T47D (cell line): Measurements from ENCODE around the gene SERPINB1.
"Not testable (repeated sequence)": the region's sequence is repeated elsewhere in the genome, so short reads cannot be mapped to it uniquely, and the experiment has no call there.

Experiments
- DNase-seq, 2 experiments: peaks; one replicate each; pipeline versions ENCODE4 v3.0.0 to v3.0.0-alpha.2; 2011 to 2012; ENCODE audit warnings: low read depth in 1 of 2, low spot score in 1 of 2
- JUND ChIP-seq: IDR thresholded peaks from 2 replicates; pipeline ENCODE4 v1.6.1; 2012; ENCODE audit warnings: low read depth
- in situ Hi-C: cut with HindIII; loops from 2 replicates; pipeline ENCODE4 v1.10.0; 2016; ENCODE audit warnings: low sequenced_read_pairs, low pct_unique_long_range_greater_than_20kb

SERPINB1 gene

DNA sequence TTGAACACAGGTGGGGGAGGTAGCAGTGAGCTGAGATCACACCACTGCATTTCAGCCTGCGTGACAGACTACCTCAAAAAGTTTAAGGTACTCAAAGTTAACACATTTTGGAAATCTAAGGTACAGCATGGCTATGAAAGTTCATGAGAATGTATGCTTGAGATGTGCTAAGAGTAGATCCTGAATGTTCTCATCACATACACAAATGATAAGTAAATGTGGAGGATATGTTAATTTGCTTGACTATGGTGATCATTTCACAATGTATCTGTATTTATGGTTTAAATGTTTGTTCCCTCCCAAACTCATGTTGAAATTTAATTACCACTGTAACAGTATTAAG is 20.1 kb upstream of the SERPINB1 start:
- in situ Hi-C loops, result no loop called here

DNA sequence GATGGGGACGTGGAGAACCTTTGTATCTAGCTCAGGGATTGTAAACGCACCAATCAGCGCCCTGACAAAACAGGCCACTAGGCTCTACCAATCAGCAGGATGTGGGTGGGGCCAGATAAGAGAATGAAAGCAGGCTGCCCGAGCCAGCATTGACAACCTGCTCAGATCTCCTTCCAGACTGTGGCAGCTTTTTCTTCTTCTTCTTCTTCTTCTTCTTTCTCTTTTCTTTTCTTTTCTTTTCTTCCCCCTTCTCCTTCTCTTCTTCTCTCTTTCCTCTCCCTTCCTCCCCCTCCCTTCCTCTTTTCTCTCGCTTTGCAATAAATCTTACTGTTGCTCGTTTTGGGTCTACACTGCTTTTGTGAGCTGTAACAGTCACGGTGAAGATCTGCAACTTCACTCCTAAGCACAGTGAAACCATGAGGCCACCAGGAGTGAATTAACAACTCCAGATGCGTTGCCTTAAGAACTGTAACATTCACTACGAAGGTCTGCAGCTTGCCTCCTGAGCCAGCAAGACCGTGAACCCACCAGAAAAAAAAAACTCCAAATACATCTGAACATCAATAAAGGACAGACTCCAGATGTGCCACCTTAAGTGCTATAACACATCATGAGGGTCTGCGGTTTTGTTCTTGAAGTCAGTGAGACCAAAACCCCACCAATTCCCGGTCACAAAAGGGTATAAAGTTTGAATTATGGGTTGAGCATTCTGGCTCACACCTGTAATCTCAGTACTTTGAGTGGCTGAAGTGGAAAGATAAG is 19.6 kb upstream of the SERPINB1 start:
- no peak for DNase-seq
- TF ChIP-seq JUND, result no peak
- in situ Hi-C loops, result no loop called here

More for the DNA sequence above, 20.1 kb upstream of the SERPINB1 start:
- TF ChIP-seq JUND, result no peak
- no peak for DNase-seq

DNA sequence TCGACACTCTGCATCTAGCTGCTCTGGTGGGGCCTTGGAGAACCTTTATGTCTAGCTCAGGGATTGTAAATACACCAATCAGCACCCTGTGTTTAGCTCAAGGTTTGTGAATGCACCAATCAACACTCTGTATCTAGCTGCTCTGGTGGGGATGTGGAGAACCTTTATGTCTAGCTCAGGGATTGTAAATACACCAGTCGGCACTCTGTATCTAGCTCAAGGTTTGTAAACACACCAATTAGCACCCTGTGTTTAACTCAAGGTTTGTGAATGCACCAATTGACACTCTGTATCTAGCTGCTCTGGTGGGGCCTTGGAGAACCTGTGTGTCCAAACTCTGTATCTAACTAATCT is 19.0 kb upstream of the SERPINB1 start:
- in situ Hi-C loops, result not testable (repeated sequence)

DNA sequence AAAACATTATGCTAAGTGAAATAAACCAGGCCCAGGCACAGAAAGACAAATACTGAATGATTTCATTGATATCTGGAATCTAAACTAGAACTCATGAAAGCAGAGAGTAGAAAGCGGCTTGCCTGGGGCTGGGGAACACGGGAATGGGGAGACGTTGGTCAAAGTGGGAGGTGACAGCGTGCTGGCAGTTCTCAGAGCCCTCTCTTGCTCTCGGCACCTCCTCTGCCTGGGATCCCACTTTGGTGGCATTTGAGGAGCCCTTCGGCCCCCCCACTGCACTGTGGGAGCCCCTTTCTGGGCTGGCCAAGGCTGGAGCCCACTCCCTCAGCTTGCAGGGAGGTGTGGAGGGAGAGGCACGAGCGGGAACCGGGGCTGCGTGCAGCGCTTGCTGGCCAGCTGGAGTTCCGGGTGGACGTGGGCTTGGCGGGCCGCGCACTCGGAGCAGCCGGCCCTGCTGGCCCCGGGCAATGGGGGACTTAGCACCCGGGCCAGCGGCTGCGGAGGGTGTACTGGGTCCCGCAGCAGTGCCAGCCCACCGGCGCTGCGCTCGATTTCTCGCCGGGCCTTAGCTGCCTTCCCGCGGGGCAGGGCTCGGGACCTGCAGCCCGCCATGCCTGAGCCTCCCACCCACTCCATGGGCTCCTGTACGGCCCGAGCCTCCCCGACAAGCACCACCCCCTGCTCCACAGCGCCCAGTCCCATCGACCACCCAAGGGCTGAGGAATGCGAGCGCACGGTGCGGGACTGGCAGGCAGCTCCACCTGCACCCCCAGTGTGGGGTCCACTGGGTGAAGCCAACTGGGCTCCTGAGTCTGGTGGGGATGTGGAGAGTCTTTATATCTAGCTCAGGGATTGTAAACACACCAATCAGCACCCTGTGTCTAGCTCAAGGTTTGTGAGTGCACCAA is 18.4 kb upstream of the SERPINB1 start:
- in situ Hi-C loops, DNase-seq: not testable (repeated sequence)

More for the DNA sequence above, 19.0 kb upstream of the SERPINB1 start:
- DNase-seq, result not testable (repeated sequence)

DNA sequence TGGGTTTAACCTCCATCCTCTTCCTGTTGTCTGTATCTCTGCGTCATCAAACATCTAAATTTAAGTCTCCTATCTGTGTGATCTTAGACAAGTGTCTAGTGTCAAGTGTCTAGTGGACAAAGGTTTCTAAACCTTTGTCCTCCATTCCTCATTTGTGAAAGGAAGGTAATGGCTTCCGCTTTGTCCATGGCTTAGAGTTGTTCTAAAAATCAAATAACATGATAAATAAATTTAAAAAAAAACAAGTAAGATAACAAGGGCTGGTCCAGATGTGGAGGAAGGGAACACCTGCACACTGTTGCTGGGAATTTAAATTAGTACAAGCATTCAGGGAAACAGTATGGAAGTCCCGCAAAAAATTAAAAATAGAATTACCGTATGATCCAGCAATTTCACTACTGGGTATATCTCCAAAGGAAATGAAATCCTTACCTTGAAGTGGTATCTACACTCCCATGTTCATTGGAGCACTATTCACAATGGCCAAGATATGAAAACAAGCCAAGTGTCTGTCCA is 17.6 kb upstream of the SERPINB1 start:
- in situ Hi-C loops, result no loop called here
- DNase-seq, result no peak
- TF ChIP-seq JUND, result no peak

DNA sequence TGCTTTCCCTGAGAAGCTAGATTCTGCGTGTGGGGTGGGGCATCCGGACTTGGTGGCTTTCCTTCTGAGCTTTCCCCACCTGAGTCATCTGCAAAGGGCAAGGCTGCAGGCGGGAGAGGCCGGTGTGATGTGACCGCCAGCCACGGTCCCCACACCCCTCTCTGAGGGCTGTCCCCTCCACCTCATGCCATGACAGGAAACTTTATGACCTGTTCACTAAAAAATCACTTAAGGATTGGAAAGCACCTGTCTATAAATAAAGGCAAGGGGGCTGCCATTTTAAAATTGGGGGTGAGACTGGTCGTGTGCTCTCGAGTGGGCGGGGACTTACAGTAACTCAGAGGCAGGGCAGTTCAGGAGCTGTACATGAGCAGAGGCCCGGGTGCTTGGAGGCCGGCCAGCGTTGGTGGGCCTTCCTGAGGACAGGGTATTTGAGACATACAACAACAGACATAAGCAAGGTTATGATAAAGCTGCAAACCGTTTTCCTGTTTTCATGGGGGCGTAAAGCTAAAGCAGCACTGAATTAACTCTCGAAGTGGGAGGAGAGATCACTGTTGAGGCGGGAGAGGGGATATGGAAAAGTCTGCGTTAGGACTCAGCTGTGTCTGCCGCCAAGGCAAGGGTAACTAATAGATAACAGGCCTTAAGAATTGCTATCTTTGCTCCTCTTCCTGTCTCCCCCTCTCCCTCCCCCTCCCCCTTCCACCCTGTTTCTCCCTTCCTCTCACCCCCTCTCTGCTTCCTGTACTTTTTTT is 16.1 kb upstream of the SERPINB1 start:
- TF ChIP-seq JUND, result no peak
- in situ Hi-C loops, result no loop called here
- DNase-seq, result no peak

DNA sequence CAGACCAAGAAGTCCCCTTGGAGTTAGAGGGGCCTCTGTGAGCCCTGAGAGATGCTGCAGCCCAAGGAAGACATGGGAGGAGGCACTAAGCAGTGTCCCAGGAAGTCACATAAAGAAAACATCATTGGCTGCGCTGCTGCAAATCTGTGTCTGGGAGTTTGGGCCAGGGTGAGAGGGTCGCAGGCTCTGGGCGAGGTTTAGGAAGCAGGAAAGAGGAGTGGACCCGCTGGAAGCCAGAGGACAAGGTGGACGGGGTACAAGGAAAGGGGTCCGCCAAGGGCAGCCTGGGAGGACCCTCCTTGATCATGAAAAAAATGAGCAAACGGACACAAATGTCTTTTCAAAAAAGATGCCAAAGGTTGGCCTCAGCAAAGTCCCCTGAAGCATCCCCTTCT is 15.5 kb upstream of the SERPINB1 start:
- DNase-seq, result no peak
- in situ Hi-C loops, result no loop called here
- TF ChIP-seq JUND, result no peak

DNA sequence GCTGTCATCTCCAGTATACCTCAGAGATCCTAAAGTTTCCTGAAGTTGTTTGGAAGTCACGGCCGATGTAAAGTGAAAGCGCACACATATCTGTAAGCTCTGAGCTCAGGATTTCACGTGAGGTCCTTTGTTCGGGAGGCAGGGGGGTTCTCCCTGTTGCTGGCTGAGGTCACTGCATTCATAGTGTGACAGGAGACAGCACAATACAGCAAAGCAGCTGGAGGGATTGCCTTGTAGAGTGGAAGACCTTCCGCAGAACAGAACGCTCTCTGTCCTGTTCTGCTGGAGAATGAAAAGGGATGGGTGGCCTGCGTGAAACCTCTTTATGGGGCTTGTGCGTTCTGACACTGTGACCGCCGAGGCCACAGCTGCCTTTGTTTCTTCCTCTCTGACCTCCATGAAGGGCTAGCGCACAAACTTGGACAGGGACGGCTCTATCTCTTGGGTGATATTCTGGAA is 13.4 kb upstream of the SERPINB1 start:
- DNase-seq, result no peak
- in situ Hi-C loops, result no loop called here
- TF ChIP-seq JUND, result no peak

DNA sequence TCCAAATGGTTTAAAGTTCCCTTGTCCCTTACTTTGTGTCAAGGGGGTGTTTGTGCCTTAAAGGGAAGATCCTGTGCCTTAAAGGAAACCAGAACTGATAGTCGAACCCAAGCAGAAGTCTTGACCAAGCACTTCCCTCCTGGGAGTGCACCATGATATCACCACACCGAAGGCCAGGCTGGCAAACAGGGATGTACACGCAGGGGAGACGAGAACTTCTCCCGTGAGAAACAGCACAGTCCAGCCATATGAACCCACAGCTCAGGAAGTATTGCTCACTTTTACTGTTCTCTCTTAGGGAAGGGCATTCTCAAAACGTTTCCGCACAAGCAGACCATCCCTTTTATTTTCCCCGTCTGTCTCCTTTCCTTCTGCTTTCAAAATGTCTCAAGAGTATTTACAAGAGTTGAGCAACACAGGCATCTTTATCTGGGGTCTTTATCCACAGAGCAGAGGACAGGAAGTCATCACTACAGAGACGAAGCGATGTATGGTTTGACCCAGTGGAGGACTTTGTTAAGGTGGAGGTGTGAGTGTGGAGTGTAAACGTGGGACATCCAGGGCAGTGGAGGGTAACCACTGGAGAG is 12.8 kb upstream of the SERPINB1 start:
- DNase-seq, result no peak
- TF ChIP-seq JUND, result no peak
- in situ Hi-C loops, result no loop called here

DNA sequence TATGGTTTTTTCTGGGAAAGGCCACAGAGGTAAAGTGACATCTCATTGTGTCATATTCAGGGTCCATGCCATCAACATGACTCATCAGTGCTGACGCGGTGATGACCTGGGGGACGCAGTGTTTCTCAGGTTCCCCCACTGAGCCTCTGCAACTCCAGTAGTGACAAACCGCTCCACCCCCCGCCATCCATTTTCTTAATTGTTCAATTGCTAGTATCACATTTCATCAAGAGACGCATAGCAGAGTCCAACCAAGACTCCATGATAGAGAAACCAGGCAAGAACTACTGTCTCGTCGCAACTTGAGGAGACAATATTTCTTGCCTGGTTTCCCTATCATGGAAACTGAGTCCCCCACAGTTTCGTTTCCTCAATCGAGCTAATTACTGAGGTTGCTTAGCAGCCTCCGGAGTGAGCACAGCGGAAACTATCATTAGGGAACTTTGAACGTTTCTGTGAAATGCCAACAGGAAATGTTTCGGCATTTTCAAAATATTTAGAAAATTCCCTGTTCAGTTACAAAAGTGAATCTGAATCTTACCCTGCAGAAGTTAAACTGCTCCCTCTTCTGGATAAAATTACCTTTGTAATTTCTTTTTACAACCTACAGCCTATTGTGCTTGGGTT is 12.2 kb upstream of the SERPINB1 start:
- in situ Hi-C loops, result no loop called here
- no peak for TF ChIP-seq JUND
- peak in 1 of 2 experiments; percentile 51 for DNase-seq

DNA sequence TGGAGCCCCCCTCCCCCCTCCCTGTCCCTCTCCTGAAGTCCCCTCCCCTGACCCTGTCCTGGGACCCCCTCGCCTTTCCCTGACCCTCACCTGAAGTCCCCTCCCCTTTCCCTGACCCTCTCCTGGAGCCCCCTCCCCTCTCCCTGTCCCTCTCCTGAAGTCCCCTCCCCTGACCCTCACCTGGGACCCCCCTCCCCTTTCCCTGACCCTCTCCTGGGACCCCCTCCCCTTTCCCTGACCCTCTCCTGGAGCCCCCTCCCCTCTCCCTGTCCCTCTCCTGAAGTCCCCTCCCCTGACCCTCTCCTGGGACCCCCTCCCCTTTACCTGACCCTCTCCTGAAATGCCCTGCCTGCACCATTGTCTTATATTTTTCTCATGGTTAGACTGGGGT is 11.7 kb upstream of the SERPINB1 start:
- DNase-seq, in situ Hi-C loops: not testable (repeated sequence)

DNA sequence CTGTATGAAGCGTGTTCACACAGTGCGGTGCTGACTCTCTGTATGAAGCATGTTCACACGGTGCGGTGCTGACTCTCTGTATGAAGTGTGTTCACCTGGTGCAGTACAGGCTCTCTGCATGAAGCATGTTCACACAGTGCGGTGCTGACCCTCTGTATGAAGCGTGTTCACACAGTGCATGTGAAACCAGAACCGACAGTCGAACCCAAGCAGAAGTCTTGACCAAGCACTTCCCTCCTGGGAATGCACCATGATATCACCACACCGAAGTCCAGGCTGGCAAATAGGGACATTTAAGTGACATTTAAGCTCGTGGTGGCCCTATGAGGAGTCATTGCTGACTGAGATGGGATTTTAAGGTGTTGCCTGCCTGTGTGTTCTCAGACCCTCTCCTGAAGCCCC is 11.3 kb upstream of the SERPINB1 start:
- in situ Hi-C loops, result no loop called here
- no peak for TF ChIP-seq JUND
- no peak for DNase-seq
